GM12864 (cell line): ENCODE results near the gene EYS.

Experiments used
- DNase-seq: peaks from one replicate; pipeline ENCODE4 v3.0.0-alpha.2; 2011; ENCODE audit warnings: low read depth
- H3K4me3 ChIP-seq: 2 replicates; pipeline ENCODE4 v1.5.1; 2011; ENCODE audit warnings: mild to moderate bottlenecking, low read depth, low read length, control low read depth
- TF ChIP-seq, protein P1 (sequence below): IDR thresholded peaks from 2 replicates; pipeline ENCODE4 v1.5.1; 2011; ENCODE audit warnings: low read depth, mild to moderate bottlenecking, moderate library complexity, low read length, control low read depth, inconsistent platforms; ENCODE audit errors: missing control alignments

The EYS gene

DNA sequence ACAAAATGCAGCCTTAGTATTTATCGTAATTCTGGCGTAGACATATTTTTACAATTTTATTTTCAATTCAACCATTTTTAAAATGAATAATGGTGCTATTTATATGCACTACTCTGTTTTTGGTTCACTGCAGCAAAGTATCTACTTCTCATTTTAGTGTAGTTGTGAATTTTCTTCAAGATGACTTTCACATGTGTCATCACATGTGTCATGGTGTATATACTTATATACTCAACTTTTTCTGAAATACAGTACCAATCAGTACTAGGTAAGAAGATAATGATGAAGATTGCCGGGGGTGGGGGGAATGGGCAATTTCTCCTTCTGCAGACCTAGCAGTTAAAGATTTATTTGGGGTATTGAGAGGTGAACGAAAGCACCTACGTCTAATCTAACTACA is 1436.9 kb downstream of the EYS start:
- H3K4me3 ChIP-seq, result no peak overlapping the region
- TF ChIP-seq, protein P1, sequence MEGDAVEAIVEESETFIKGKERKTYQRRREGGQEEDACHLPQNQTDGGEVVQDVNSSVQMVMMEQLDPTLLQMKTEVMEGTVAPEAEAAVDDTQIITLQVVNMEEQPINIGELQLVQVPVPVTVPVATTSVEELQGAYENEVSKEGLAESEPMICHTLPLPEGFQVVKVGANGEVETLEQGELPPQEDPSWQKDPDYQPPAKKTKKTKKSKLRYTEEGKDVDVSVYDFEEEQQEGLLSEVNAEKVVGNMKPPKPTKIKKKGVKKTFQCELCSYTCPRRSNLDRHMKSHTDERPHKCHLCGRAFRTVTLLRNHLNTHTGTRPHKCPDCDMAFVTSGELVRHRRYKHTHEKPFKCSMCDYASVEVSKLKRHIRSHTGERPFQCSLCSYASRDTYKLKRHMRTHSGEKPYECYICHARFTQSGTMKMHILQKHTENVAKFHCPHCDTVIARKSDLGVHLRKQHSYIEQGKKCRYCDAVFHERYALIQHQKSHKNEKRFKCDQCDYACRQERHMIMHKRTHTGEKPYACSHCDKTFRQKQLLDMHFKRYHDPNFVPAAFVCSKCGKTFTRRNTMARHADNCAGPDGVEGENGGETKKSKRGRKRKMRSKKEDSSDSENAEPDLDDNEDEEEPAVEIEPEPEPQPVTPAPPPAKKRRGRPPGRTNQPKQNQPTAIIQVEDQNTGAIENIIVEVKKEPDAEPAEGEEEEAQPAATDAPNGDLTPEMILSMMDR, result no peak
- no peak for DNase-seq

DNA sequence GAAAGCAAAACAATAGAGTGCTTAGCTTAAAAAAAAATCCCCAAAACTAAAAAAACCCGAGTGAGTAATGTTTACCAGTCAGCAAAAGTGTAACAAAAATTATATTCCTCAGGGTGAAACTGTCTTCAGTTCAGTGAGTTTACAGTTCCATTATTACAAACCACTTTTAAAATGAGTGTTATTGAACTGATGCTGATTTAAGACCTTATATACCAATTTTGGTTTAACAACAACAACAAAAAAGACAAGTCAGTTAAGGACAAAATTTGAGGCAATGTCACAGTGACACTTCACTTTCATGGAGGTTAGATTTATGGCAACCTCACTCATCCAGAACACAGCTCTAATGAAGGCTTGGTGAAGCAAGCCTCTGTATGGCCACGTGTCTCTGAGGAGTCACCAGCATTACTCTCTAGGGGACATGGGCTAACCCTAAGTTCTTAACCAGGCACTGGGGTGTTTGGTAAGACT is 1440.6 kb downstream of the EYS start:
- H3K4me3 ChIP-seq, result no peak overlapping the region
- DNase-seq, result no peak
- TF ChIP-seq, protein P1, result no peak

DNA sequence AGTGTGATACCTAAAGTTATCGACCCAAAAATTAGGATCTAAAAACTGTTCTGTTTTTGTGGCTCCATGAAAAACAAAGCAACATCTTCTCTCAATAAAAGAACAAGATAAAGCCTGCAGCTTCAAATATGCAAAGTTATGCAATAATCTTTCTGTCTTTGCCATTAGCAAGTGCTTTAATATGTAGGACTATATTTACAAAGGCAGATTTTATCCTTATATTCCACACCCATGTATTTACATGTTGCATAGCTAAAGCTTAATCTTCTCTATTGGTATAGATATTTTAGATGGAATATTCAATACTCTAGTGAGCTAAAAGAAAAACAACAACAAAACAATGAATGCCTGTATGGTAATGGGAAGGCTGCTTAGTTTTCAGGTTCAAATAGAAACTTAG is 1443.2 kb downstream of the EYS start:
- no peak for DNase-seq
- TF ChIP-seq, protein P1, result no peak
- H3K4me3 ChIP-seq, result no peak overlapping the region

DNA sequence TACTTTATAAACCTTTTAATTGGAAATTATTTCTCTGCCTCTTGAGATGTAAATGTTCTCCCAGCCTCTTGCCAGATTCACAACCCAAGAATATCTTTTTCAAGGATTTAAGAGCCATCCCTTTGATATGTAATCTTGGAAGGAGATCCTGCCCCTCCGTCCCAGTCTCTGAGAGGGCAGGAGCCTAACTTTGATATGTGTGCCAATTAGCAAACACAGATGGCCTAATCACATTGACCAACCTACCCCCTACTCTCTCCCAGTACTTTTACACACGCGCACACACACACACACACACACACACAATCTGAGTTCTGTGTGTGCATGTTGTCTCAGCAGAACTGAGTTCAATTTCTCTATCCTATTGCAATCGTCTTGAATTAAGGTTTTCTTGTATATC is 1447.7 kb downstream of the EYS start:
- no peak for DNase-seq
- TF ChIP-seq, protein P1, result no peak
- H3K4me3 ChIP-seq, result no peak overlapping the region

DNA sequence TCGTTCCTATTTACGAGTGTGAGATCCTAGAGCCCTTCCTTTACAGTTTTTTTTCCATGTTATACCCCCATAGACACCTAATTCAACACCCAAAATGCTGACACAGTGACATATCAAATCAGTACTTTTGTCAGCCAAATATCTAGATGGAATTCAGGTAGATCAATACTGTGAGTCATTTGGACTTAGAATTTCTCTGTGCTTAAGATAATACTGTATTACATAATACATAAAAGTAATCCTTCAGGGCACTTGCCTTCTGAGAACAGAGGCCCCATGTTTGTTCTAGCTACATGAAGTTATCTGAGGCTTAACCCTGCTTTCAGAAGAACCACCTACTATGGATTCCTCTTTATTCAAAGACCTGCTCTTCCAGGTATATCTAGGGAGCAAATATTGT is 1448.3 kb downstream of the EYS start:
- DNase-seq, result no peak
- TF ChIP-seq, protein P1, result no peak
- no peak overlapping the region for H3K4me3 ChIP-seq

DNA sequence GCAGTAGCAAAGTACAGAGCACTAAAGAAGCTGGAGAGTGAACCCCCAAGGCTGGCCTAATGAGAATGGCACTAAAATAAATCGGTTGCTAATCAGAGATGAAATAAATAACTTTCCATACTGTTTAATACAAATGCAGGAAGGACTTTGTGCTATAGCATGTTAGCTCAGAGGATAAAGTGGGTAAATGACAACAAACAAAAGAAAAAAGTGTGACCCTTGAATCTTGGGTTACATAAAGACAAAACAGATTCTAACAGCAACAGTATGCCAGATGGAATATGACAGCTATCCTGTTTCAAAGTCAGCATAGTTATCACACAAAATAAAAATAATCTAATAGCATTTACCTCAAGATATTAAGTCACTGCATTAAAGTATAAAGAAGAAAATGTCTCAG is 1448.7 kb downstream of the EYS start:
- TF ChIP-seq, protein P1, result no peak

DNA sequence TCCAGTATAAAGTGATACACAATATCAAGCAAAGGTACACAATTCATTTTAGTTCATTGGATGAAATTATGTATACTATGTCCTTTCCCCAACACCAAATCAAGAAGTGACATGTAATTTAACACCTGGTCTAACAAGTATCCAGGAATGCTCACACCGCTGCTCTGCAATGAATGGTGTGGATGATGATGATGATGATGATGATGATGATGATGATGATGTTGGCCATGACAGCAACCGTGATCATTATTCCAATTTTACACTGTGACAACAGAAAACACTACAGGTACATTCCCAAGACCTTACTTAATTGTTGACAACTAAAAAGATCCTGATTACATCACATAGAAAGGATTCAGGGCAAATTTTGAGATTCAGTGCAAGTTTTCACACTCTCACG is 1449.4 kb downstream of the EYS start:
- DNase-seq, result no peak
- TF ChIP-seq, protein P1, result no peak
- H3K4me3 ChIP-seq, result no peak overlapping the region

More for the DNA sequence above, 1448.7 kb downstream of the EYS start:
- DNase-seq, result no peak
- H3K4me3 ChIP-seq, result no peak overlapping the region
